ENCODE results near the gene ZNF331. TPM values are rescaled to one million over a fixed set of nuclear protein-coding genes. Genes with fewer than 3 reads are reported as not detected.

ZNF331 gene
- total RNA-seq, 2 experiments from 2014 or later = 34.8 to 36.4 TPM

- ATAC-seq (no peak), DNase-seq (no peak)
- CTCF ChIA-PET = interaction anchor here (1.3 to 1.5 kb wide), 2 partner anchors 16 to 111 kb away, joined by 3 to 4 read pairs; no protein-coding TSS in a partner anchor
- intact Hi-C loops (cut with micrococcal nuclease) = no loop called here
- H3K27me3 Mint-ChIP-seq = no peaks in the 10 kb centered on the region
- peaks cover 62% of the 10 kb centered on the region for H3K36me3 Mint-ChIP-seq (ENCODE audit: low read depth)
- peak overlapping the region; percentile 32 for H3K4me3 Mint-ChIP-seq
- POLR2A ChIA-PET = interaction anchor here (0.6 to 2.4 kb wide), 4 partner anchors 16 to 76 kb away, joined by 3 to 13 read pairs (median 4); no protein-coding TSS in a partner anchor
- H3K9me3 Mint-ChIP-seq = peaks cover 3% of the 10 kb centered on the region
- no peak for TF ChIP-seq CTCF (IDR thresholded peaks at IDR 0.05)
- H3K27ac Mint-ChIP-seq = peak overlapping the region; percentile 81
- peaks cover 18% of the 10 kb centered on the region for H3K4me1 Mint-ChIP-seq (ENCODE audit: low read depth)
Observed at GRCh38 chr19:53536225-53536548, 1.8 kb upstream of the ZNF331 start.

GRCh38 chr19:53537121-53537520 is 824 bp upstream of the ZNF331 start:
- H3K27ac Mint-ChIP-seq = peak overlapping the region; percentile 98
- peak overlapping the region; percentile 94 for H3K4me3 Mint-ChIP-seq
- peaks cover 60% of the 10 kb centered on the region for H3K36me3 Mint-ChIP-seq (ENCODE audit: low read depth)
- intact Hi-C loops (cut with micrococcal nuclease) = no loop called here
- ChIA-PET CTCF (interaction anchor here (0.8 to 1.5 kb wide), 3 partner anchors 16 to 112 kb away, joined by 3 to 4 read pairs (median 3); partner anchors contain the start of gene ZNF761), POLR2A (interaction anchor here (1.0 to 2.4 kb wide), 3 partner anchors 16 to 18 kb away, joined by 6 to 13 read pairs (median 6); no protein-coding TSS in a partner anchor)
- H3K4me1 Mint-ChIP-seq (ENCODE audit: low read depth) = peaks cover 20% of the 10 kb centered on the region
- H3K9me3 Mint-ChIP-seq = peaks cover 2% of the 10 kb centered on the region
- no peak for TF ChIP-seq CTCF (IDR thresholded peaks at IDR 0.05)
- no peaks in the 10 kb centered on the region for H3K27me3 Mint-ChIP-seq
- DNase-seq (no peak), ATAC-seq (peak; percentile 6)

- POLR2A ChIA-PET = interaction anchor here (0.5 to 2.4 kb wide), 3 partner anchors 18 to 113 kb away, joined by 3 to 13 read pairs (median 4); no protein-coding TSS in a partner anchor
- Mint-ChIP-seq H3K4me1 (ENCODE audit: low read depth) (peaks cover 21% of the 10 kb centered on the region), H3K36me3 (ENCODE audit: low read depth) (peaks cover 57% of the 10 kb centered on the region), H3K9me3 (peaks cover 2% of the 10 kb centered on the region), H3K27ac (peak overlapping the region; percentile 98), H3K27me3 (no peaks in the 10 kb centered on the region), H3K4me3 (peak overlapping the region; percentile 94)
- DNase-seq (peak; percentile 10), ATAC-seq (peak; percentile 4)
- CTCF ChIA-PET = no interaction called here
- intact Hi-C loops (cut with micrococcal nuclease) = no loop called here
- TF ChIP-seq CTCF (IDR thresholded peaks at IDR 0.05) = no peak
Observed at GRCh38 chr19:53538378-53539109, 599 bp downstream of the ZNF331 start.

- Mint-ChIP-seq H3K27ac (peak overlapping the region; percentile 39), H3K27me3 (no peaks in the 10 kb centered on the region), H3K36me3 (ENCODE audit: low read depth) (peaks cover 59% of the 10 kb centered on the region), H3K4me1 (ENCODE audit: low read depth) (peaks cover 24% of the 10 kb centered on the region), H3K9me3 (peaks cover 2% of the 10 kb centered on the region), H3K4me3 (peak overlapping the region; percentile 18)
- ChIA-PET POLR2A (interaction anchor here (0.9 kb wide), 1 partner anchor 13 kb away, joined by 3 read pairs; no protein-coding TSS in a partner anchor), CTCF (no interaction called here)
- no peak for DNase-seq
- TF ChIP-seq CTCF (IDR thresholded peaks at IDR 0.05) = no peak
- ATAC-seq = no peak
- intact Hi-C loops (cut with micrococcal nuclease) = no loop called here
Observed at GRCh38 chr19:53540091-53540490, 2.1 kb downstream of the ZNF331 start.

- Mint-ChIP-seq H3K4me1 (ENCODE audit: low read depth) (peaks cover 20% of the 10 kb centered on the region), H3K9me3 (peaks cover 4% of the 10 kb centered on the region), H3K27me3 (no peaks in the 10 kb centered on the region), H3K4me3 (no peak overlapping the region), H3K36me3 (ENCODE audit: low read depth) (peaks cover 59% of the 10 kb centered on the region), H3K27ac (peak overlapping the region; percentile 5)
- TF ChIP-seq CTCF (IDR thresholded peaks at IDR 0.05) = no peak
- DNase-seq (no peak), ATAC-seq (no peak)
- POLR2A ChIA-PET = no interaction called here
- CTCF ChIA-PET = no interaction called here
- intact Hi-C loops (cut with micrococcal nuclease) = no loop called here
Observed at GRCh38 chr19:53541971-53542370, 4.0 kb downstream of the ZNF331 start.

Measured in activated CD8-positive, alpha-beta T cell treated with anti-CD3 and anti-CD28 coated beads for 36 hours (primary cell).